CD14-positive monocyte (primary cell): Measurements from ENCODE around the gene IFNE. TPM values are rescaled to one million over a fixed set of nuclear protein-coding genes. Genes with fewer than 3 reads are reported as not detected.
"Not testable (repeated sequence)": the region's sequence is repeated elsewhere in the genome, so short reads cannot be mapped to it uniquely, and the experiment has no call there.

Experiments used
- DNase-seq, 3 donors: peaks; one replicate each; pipeline ENCODE4 v3.0.0-alpha.2; 2011 to 2022
- H2AFZ ChIP-seq: 2 replicates; pipeline ENCODE4 v1.6.0; 2012; ENCODE audit warnings: mild to moderate bottlenecking, low read depth, low read length, inconsistent platforms; ENCODE audit not compliant: insufficient read depth, poor library complexity, severe bottlenecking
- H3K27ac ChIP-seq, 2 donors: 1 replicate in 1 of 2; 2 replicates in 1 of 2; pipeline ENCODE4 v1.5.1; 2012 to 2013; ENCODE audit warnings: low read length in 2 of 2, control low read depth in 1 of 2, inconsistent platforms in 1 of 2, low read depth in 1 of 2, mild to moderate bottlenecking in 1 of 2
- H3K27me3 ChIP-seq, 2 donors: one replicate each; pipeline versions ENCODE4 v1.6.0 to v1.6.1; 2011 to 2013; ENCODE audit warnings: low read length in 2 of 2; ENCODE audit not compliant: control insufficient read depth in 2 of 2, insufficient read depth in 2 of 2
- H3K36me3 ChIP-seq, 2 donors: replicated peaks in 1 of 2; 1 replicate in 1 of 2; 2 replicates in 1 of 2; pipeline versions ENCODE4 v1.5.1 to v1.6.1; 2012 to 2013; ENCODE audit warnings: low read length in 2 of 2, control low read depth in 1 of 2, inconsistent platforms in 1 of 2, mild to moderate bottlenecking in 1 of 2; ENCODE audit not compliant: insufficient read depth in 2 of 2, control insufficient read depth in 1 of 2
- H3K4me1 ChIP-seq, 2 donors: 1 replicate in 1 of 2; 2 replicates in 1 of 2; pipeline versions ENCODE4 v1.5.1 to v1.6.1; 2012 to 2013; ENCODE audit warnings: low read length in 2 of 2, control low read depth in 1 of 2, inconsistent platforms in 1 of 2, mild to moderate bottlenecking in 1 of 2, moderate library complexity in 1 of 2; ENCODE audit not compliant: insufficient read depth in 2 of 2, control insufficient read depth in 1 of 2
- H3K4me2 ChIP-seq: replicated peaks from 2 replicates; pipeline ENCODE3; 2012; ENCODE audit warnings: low read length, moderate library complexity, mild to moderate bottlenecking; ENCODE audit not compliant: poor library complexity, severe bottlenecking; ENCODE audit errors: extremely low read depth
- H3K4me3 ChIP-seq, 3 experiments: fragments of 200-600 bp in 1 of 3; sonication (generic) in 1 of 3; replicated peaks in 1 of 3; 1 replicate in 2 of 3; 2 replicates in 1 of 3; pipeline ENCODE4 v1.5.1; 2011 to 2013; ENCODE audit warnings: low read length in 3 of 3, mild to moderate bottlenecking in 3 of 3, control low read depth in 2 of 3, low read depth in 2 of 3, inconsistent platforms in 1 of 3, moderate library complexity in 1 of 3
- H3K79me2 ChIP-seq: 2 replicates; pipeline ENCODE4 v1.6.0; 2012; ENCODE audit warnings: mild to moderate bottlenecking, control low read depth, inconsistent platforms, low read length, moderate library complexity; ENCODE audit not compliant: insufficient read depth
- H3K9ac ChIP-seq: 2 replicates; pipeline ENCODE4 v1.6.0; 2017; ENCODE audit warnings: low read length, mild to moderate bottlenecking; ENCODE audit not compliant: insufficient read depth, poor library complexity, severe bottlenecking
- H3K9me3 ChIP-seq, 2 donors: replicated peaks in 1 of 2; 1 replicate in 1 of 2; 2 replicates in 1 of 2; pipeline versions ENCODE4 v1.5.1 to v1.6.1; 2012 to 2013; ENCODE audit warnings: low read length in 2 of 2, control low read depth in 1 of 2; ENCODE audit not compliant: control insufficient read depth in 1 of 2, insufficient read depth in 1 of 2
- H4K20me1 ChIP-seq: 2 replicates; pipeline ENCODE4 v1.6.0; 2012; ENCODE audit warnings: mild to moderate bottlenecking, low read length, control low read depth, moderate library complexity; ENCODE audit not compliant: insufficient read depth
- H3K27ac Mint-ChIP-seq, 7 donors: one replicate each; pipeline ENCODE4 v1.8.0; 2020; ENCODE audit warnings: mild to moderate bottlenecking in 7 of 7, mixed read lengths in 7 of 7, moderate library complexity in 6 of 7, inconsistent platforms in 2 of 7
- H3K27me3 Mint-ChIP-seq, 3 donors: one replicate each; pipeline ENCODE4 v1.8.0; 2021 to 2022; ENCODE audit warnings: low read depth in 3 of 3, mild to moderate bottlenecking in 3 of 3, mixed read lengths in 3 of 3, moderate library complexity in 3 of 3, inconsistent platforms in 1 of 3
- H3K36me3 Mint-ChIP-seq, 2 donors: one replicate each; pipeline ENCODE4 v1.8.0; 2020; ENCODE audit warnings: mixed read lengths in 2 of 2, inconsistent platforms in 1 of 2, mild to moderate bottlenecking in 1 of 2
- H3K4me1 Mint-ChIP-seq: one replicate; pipeline ENCODE4 v1.8.0; 2020; ENCODE audit warnings: mild to moderate bottlenecking, mixed read lengths
- H3K4me3 Mint-ChIP-seq, 2 donors: one replicate each; pipeline ENCODE4 v1.8.0; 2020; ENCODE audit warnings: mild to moderate bottlenecking in 2 of 2, mixed read lengths in 2 of 2, moderate library complexity in 1 of 2
- H3K9me3 Mint-ChIP-seq, 7 donors: one replicate each; pipeline ENCODE4 v1.8.0; 2020 to 2022; ENCODE audit warnings: mixed read lengths in 7 of 7, mild to moderate bottlenecking in 6 of 7, moderate library complexity in 6 of 7, inconsistent platforms in 2 of 7
- CTCF ChIP-seq: fragments of 200-600 bp; IDR thresholded peaks from one replicate; pipeline ENCODE4 v1.8.0; 2022; ENCODE audit warnings: antibody characterized with exemption, mild to moderate bottlenecking
- WGBS: methylation state at CpG from one replicate; pipeline ENCODE4 v1.1.5; 2013; ENCODE audit warnings: missing lambda C conversion rate; ENCODE audit not compliant: insufficient coverage; 5-methylcytosine and 5-hydroxymethylcytosine counted together
- intact Hi-C, 2 donors: fragments of 100-400 bp; cut with micrococcal nuclease; formaldehyde crosslinking; loops; one replicate each; pipeline versions ENCODE4 v1.15.0 to v1.15.1; 2023
- polyA plus RNA-seq, 3 donors: library from polyadenylated mRNA; depleted of rRNA in 1 of 3; unstranded in 2 of 3; stranded (reverse) in 1 of 3; fragments of 300-500 nt in 2 of 3; fragments of >200 nt in 1 of 3; fragmentation: Illumina TruSeq in 2 of 3; gene quantifications; 1 replicate in 2 of 3; 2 replicates in 1 of 3; pipeline ENCODE4 v1.2.3, GENCODE V29; 2012 to 2021

Gene IFNE
- polyA plus RNA-seq, 3 donors = not detected

GRCh38 chr9:21452681-21453080 is 29.4 kb downstream of the IFNE start:
- Mint-ChIP-seq H3K27ac (no peak overlapping the region), H3K4me1 (peaks cover 2% of the 10 kb centered on the region), H3K9me3 (no peaks in the 10 kb centered on the region), H3K36me3 (no peaks in the 10 kb centered on the region), H3K27me3 (peaks cover 2 to 11% (median 10%) of the 10 kb centered on the region in 3 donors), H3K4me3 (no peak overlapping the region)
- TF ChIP-seq CTCF = no peak
- Histone ChIP-seq H4K20me1 (no peaks in the 10 kb centered on the region), H3K9me3 (no peaks in the 10 kb centered on the region), H3K27me3 (peaks cover 2 to 9% of the 10 kb centered on the region in 2 donors), H2AFZ (no peak overlapping the region), H3K4me1 (no peaks in the 10 kb centered on the region), H3K4me3 (no peak overlapping the region), H3K79me2 (no peaks in the 10 kb centered on the region), H3K4me2 (no peak overlapping the region), H3K9ac (no peak overlapping the region), H3K36me3 (no peaks in the 10 kb centered on the region), H3K27ac (no peak overlapping the region)
- 84% methylated on average over 4 of the region's 4 CpGs for WGBS
- intact Hi-C loops = loop anchor here in 1 of 2 donors (10.0 kb wide), 2 partner anchors 128 to 198 kb away; no protein-coding TSS in a partner anchor
- DNase-seq = no peak

GRCh38 chr9:21450733-21451394 is 31.2 kb downstream of the IFNE start:
- peaks cover 5 to 21% (median 15%) of the 10 kb centered on the region in 3 donors for H3K27me3 Mint-ChIP-seq
- Histone ChIP-seq H3K4me3 (no peak overlapping the region), H3K36me3 (no peaks in the 10 kb centered on the region), H3K4me2 (no peak overlapping the region), H3K27me3 (peaks cover 10 to 24% of the 10 kb centered on the region in 2 donors), H2AFZ (no peak overlapping the region), H3K9ac (no peak overlapping the region), H3K27ac (no peak overlapping the region), H3K9me3 (no peaks in the 10 kb centered on the region), H3K4me1 (no peaks in the 10 kb centered on the region), H4K20me1 (no peaks in the 10 kb centered on the region), H3K79me2 (no peaks in the 10 kb centered on the region)
- TF ChIP-seq CTCF = no peak
- H3K4me1 Mint-ChIP-seq = peaks cover 2% of the 10 kb centered on the region
- WGBS = no CpG with 5 or more reads among the region's 4 CpGs
- intact Hi-C loops = loop anchor here in 1 of 2 donors (10.0 kb wide), 2 partner anchors 126 to 196 kb away; no protein-coding TSS in a partner anchor
- no peaks in the 10 kb centered on the region for H3K9me3 Mint-ChIP-seq
- H3K27ac Mint-ChIP-seq = no peak overlapping the region
- DNase-seq = no peak
- no peak overlapping the region for H3K4me3 Mint-ChIP-seq
- no peaks in the 10 kb centered on the region for H3K36me3 Mint-ChIP-seq

- intact Hi-C loops = loop anchor here in 1 of 2 donors (10.0 kb wide), 1 partner anchor 115 kb away; the partner anchor contains the start of gene KLHL9
- H3K9ac ChIP-seq, H3K79me2 ChIP-seq, H3K27ac ChIP-seq, H3K4me3 ChIP-seq, H3K9me3 Mint-ChIP-seq, H3K36me3 ChIP-seq, H3K4me3 Mint-ChIP-seq, H2AFZ ChIP-seq, H4K20me1 ChIP-seq, H3K4me1 ChIP-seq, H3K9me3 ChIP-seq, H3K27ac Mint-ChIP-seq, H3K4me1 Mint-ChIP-seq, DNase-seq, H3K36me3 Mint-ChIP-seq, H3K4me2 ChIP-seq: not testable (repeated sequence)
- WGBS = 92% methylated on average over 2 of the region's 5 CpGs
- H3K27me3 Mint-ChIP-seq = peaks cover 5 to 24% (median 17%) of the 10 kb centered on the region in 3 donors
- peaks cover 10 to 24% of the 10 kb centered on the region in 2 donors for H3K27me3 ChIP-seq
Measured at GRCh38 chr9:21449312-21449711, 32.8 kb downstream of the IFNE start.
